HCT116 (cell line): ENCODE data around the gene KRT7. TPM values are rescaled to one million over a fixed set of nuclear protein-coding genes. Genes with fewer than 3 reads are reported as not detected.

Experiments
- ATAC-seq: fragments of 200-7000 bp; cut with Tn5 transposase; 2 replicates; pipeline ENCODE4 v1.9.1; 2020; ENCODE audit warnings: mild to moderate bottlenecking, moderate library complexity
- BruUV-seq: library from RNA; stranded (reverse); fragments of 400-500 nt; replicated peaks from 2 replicates; lab custom pipeline; 2021; lab: Mats Ljungman, UMichigan
- CTCF ChIA-PET: fragments of 300-600 bp; sonication (Branson Sonifier 250); formaldehyde crosslinking; loops from one replicate; lab custom pipeline; 2021; ENCODE audit warnings: antibody characterized with exemption; lab: Charles Lee
- POLR2A ChIA-PET: fragments of 300-600, 350-600 bp; sonication (Branson Sonifier 250); formaldehyde crosslinking; loops from one replicate; lab custom pipeline; 2021; ENCODE audit warnings: antibody characterized with exemption; lab: Charles Lee
- RAD21 ChIA-PET, 2 experiments: fragments of 300-600 bp; sonication (Branson Sonifier 250); formaldehyde crosslinking; loops; one replicate each; lab custom pipeline; 2023; ENCODE audit warnings: low total read pairs in 2 of 2; ENCODE audit not compliant: uncharacterized antibody in 2 of 2, unreplicated experiment in 2 of 2, low non-redundant PET in 1 of 2; lab: Charles Lee
- DNase-seq: peaks from one replicate; pipeline ENCODE4 v3.0.0-alpha.2; 2010; ENCODE audit warnings: low read depth, low spot score
- H2AFZ ChIP-seq: fragments of 200-600 bp; shearing (Covaris generic), sonication (generic); 2 replicates; pipeline ENCODE4 v1.6.1; 2017; ENCODE audit warnings: low read depth, mixed run types, mixed read lengths, antibody characterized with exemption, low read length; ENCODE audit not compliant: poor library complexity, severe bottlenecking
- H3K27ac ChIP-seq: 2 replicates; pipeline ENCODE4 v1.5.1; 2012; ENCODE audit warnings: low read depth, low read length
- H3K27me3 ChIP-seq: fragments of 200-600 bp; sonication (generic); 2 replicates; pipeline ENCODE4 v1.6.1; 2016; ENCODE audit warnings: mixed run types, low read length, mixed read lengths; ENCODE audit not compliant: insufficient read depth
- H3K36me3 ChIP-seq, 2 experiments: fragments of 200-500 bp in 1 of 2; fragments of 200-600 bp in 1 of 2; sonication (Bioruptor generic) in 1 of 2; sonication (generic) in 1 of 2; 2 replicates each; pipeline versions ENCODE4 v1.5.1 to v1.6.1; 2014 to 2016; ENCODE audit warnings: low read length in 2 of 2, inconsistent platforms in 1 of 2, mixed read lengths in 1 of 2, mixed run types in 1 of 2; ENCODE audit not compliant: insufficient read depth in 2 of 2, control insufficient read depth in 1 of 2
- H3K4me1 ChIP-seq, 2 experiments: fragments of 200-600 bp in 1 of 2; sonication (generic) in 1 of 2; 2 replicates each; pipeline versions ENCODE4 v1.5.1 to v1.6.1; 2012 to 2017; ENCODE audit warnings: low read length in 2 of 2, inconsistent platforms in 1 of 2, mild to moderate bottlenecking in 1 of 2, mixed read lengths in 1 of 2, mixed run types in 1 of 2, moderate library complexity in 1 of 2; ENCODE audit not compliant: insufficient read depth in 2 of 2, control insufficient read depth in 1 of 2
- H3K4me2 ChIP-seq: fragments of 200-600 bp; sonication (generic); 2 replicates; pipeline ENCODE4 v1.6.1; 2017; ENCODE audit warnings: mixed run types, low read length, mixed read lengths
- H3K4me3 ChIP-seq, 2 experiments: fragments of 200-600 bp in 1 of 2; sonication (generic) in 1 of 2; replicated peaks in 1 of 2; 2 replicates each; pipeline ENCODE4 v1.5.1; 2011 to 2016; ENCODE audit warnings: low read length in 2 of 2, control low read depth in 1 of 2, low read depth in 1 of 2, mild to moderate bottlenecking in 1 of 2, mixed read lengths in 1 of 2, mixed run types in 1 of 2
- H3K79me2 ChIP-seq: fragments of 200-600 bp; sonication (generic); 2 replicates; pipeline ENCODE4 v1.6.1; 2017; ENCODE audit warnings: mild to moderate bottlenecking, mixed run types, low read length, moderate library complexity, mixed read lengths; ENCODE audit not compliant: insufficient read depth
- H3K9ac ChIP-seq: fragments of 200-600 bp; sonication (generic); 2 replicates; pipeline ENCODE4 v1.6.1; 2016; ENCODE audit warnings: low read length, mixed read lengths
- H3K9me2 ChIP-seq: fragments of 200-600 bp; sonication (generic), shearing (Covaris generic); 2 replicates; pipeline ENCODE4 v1.6.1; 2017; ENCODE audit warnings: mixed run types, mild to moderate bottlenecking, moderate library complexity; ENCODE audit not compliant: insufficient read depth
- H3K9me3 ChIP-seq, 2 experiments: fragments of 200-500 bp in 1 of 2; fragments of 200-600 bp in 1 of 2; sonication (Bioruptor generic) in 1 of 2; sonication (generic) in 1 of 2; 2 replicates each; pipeline ENCODE4 v1.6.1; 2014 to 2017; ENCODE audit warnings: low read length in 2 of 2, mixed read lengths in 2 of 2, inconsistent platforms in 1 of 2, low read depth in 1 of 2, mild to moderate bottlenecking in 1 of 2, mixed run types in 1 of 2, moderate library complexity in 1 of 2; ENCODE audit not compliant: control insufficient read depth in 1 of 2, insufficient read depth in 1 of 2
- H4K20me1 ChIP-seq: fragments of 200-600 bp; sonication (generic), shearing (Covaris generic); 2 replicates; pipeline ENCODE4 v1.6.1; 2017; ENCODE audit warnings: mixed run types, mild to moderate bottlenecking, moderate library complexity; ENCODE audit not compliant: insufficient read depth
- CBX3 ChIP-seq: IDR thresholded peaks from 2 replicates; pipeline ENCODE4 v1.6.1; 2012; ENCODE audit warnings: low read depth
- CEBPB ChIP-seq: IDR thresholded peaks from 2 replicates; pipeline ENCODE4 v1.6.1; 2012; ENCODE audit warnings: low read depth
- EGR1 ChIP-seq: IDR thresholded peaks from 2 replicates; pipeline ENCODE4 v1.6.1; 2012; ENCODE audit warnings: low read depth
- EZH2phosphoT487 ChIP-seq: fragments of 200-600 bp; IDR thresholded peaks from 2 replicates; pipeline ENCODE4 v1.6.1; 2018; ENCODE audit warnings: antibody characterized with exemption, borderline replicate concordance
- POLR2AphosphoS5 ChIP-seq: IDR thresholded peaks from 2 replicates; pipeline ENCODE4 v1.6.1; 2011; ENCODE audit warnings: mild to moderate bottlenecking, low read depth, low read length, moderate library complexity
- RAD21 ChIP-seq: IDR thresholded peaks from 2 replicates; pipeline ENCODE4 v1.6.1; 2012; ENCODE audit warnings: low read depth, mild to moderate bottlenecking
- REST ChIP-seq: IDR thresholded peaks from 2 replicates; pipeline ENCODE4 v1.6.1; 2012; ENCODE audit warnings: low read depth
- SIN3A ChIP-seq: IDR thresholded peaks from 2 replicates; pipeline ENCODE4 v1.6.1; 2012; ENCODE audit warnings: low read depth
- SP1 ChIP-seq: IDR thresholded peaks from 2 replicates; pipeline ENCODE4 v1.6.1; 2012; ENCODE audit warnings: low read depth
- ZFX ChIP-seq: fragments of 450-650 bp; IDR thresholded peaks from 2 replicates; pipeline ENCODE4 v1.6.1; 2017
- ZNF274 ChIP-seq: fragments of 200-500 bp; sonication (Bioruptor generic); IDR thresholded peaks from 2 replicates; pipeline ENCODE4 v1.6.1; 2014; ENCODE audit warnings: mild to moderate bottlenecking, low read depth, low read length, inconsistent platforms
- intact Hi-C: fragments of 100-400 bp; cut with micrococcal nuclease; formaldehyde crosslinking; loops from 2 replicates; pipeline ENCODE4 v1.10.0; 2022
- total RNA-seq: library from RNA; stranded (reverse); gene quantifications from one replicate; pipeline ENCODE4 v1.2.1, GENCODE V29; 2021; ENCODE audit not compliant: unreplicated experiment

Gene KRT7
- total RNA-seq, 1 experiment from 2014 or later: 72.6 TPM

- H3K27ac ChIP-seq: no peak overlapping the region
- TF ChIP-seq REST (no peak), EGR1 (no peak), SP1 (no peak), ZFX (no peak), RAD21 (no peak), CBX3 (no peak), ZNF274 (no peak), SIN3A (no peak), EZH2phosphoT487 (no peak), POLR2AphosphoS5 (no peak), CEBPB (no peak)
- TF ChIP-seq, all 23 proteins: peak for 0
- intact Hi-C loops: no loop called here
- RAD21 ChIA-PET: no interaction called here
- H3K9me3 ChIP-seq: no peaks in the 10 kb centered on the region
- BruUV-seq: no TSS peak
- H4K20me1 ChIP-seq: no peaks in the 10 kb centered on the region
- no peak overlapping the region for H3K9ac ChIP-seq
- no peak for ATAC-seq
- no peak overlapping the region for H2AFZ ChIP-seq
- H3K9me2 ChIP-seq: no peaks in the 10 kb centered on the region
- H3K36me3 ChIP-seq: no peaks in the 10 kb centered on the region
- H3K4me2 ChIP-seq: no peak overlapping the region
- no peak for DNase-seq
- POLR2A ChIA-PET: no interaction called here
- H3K4me3 ChIP-seq: no peak overlapping the region
- CTCF ChIA-PET: interaction anchor here (1.1 to 1.7 kb wide), 3 partner anchors 11 to 85 kb away, joined by 3 to 7 read pairs (median 4); no protein-coding TSS in a partner anchor
- peaks cover 37 to 91% of the 10 kb centered on the region in 2 experiments for H3K4me1 ChIP-seq
- H3K79me2 ChIP-seq: no peaks in the 10 kb centered on the region
- no peaks in the 10 kb centered on the region for H3K27me3 ChIP-seq
Measured at GRCh38 chr12:52241205-52241842, 8.3 kb downstream of the KRT7 start.
